WERI-Rb-1 (cell line): ENCODE results near the gene MYO16.

Source experiments
- DNase-seq: peaks from one replicate; pipeline ENCODE4 v3.0.0-alpha.2; 2020
- H3K27ac ChIP-seq: fragments of 250-450 bp; sonication (Bioruptor Pico); 2 replicates; pipeline ENCODE4 v1.5.1; 2020; ENCODE audit warnings: mild to moderate bottlenecking, moderate library complexity
- H3K27me3 ChIP-seq: fragments of 250-450 bp; sonication (Bioruptor Pico); 2 replicates; pipeline ENCODE4 v1.5.1; 2021; ENCODE audit warnings: mild to moderate bottlenecking, low read depth, moderate library complexity; ENCODE audit not compliant: insufficient read depth, severe bottlenecking
- H3K36me3 ChIP-seq: fragments of 250-450 bp; sonication (Bioruptor Pico); 2 replicates; pipeline ENCODE4 v1.5.1; 2020; ENCODE audit warnings: mild to moderate bottlenecking, moderate library complexity
- H3K4me3 ChIP-seq: 2 replicates; pipeline ENCODE4 v1.5.1; 2011; ENCODE audit warnings: low read depth, mild to moderate bottlenecking, control low read depth, low read length
- H3K9me3 ChIP-seq: fragments of 250-450 bp; sonication (Bioruptor Pico); 2 replicates; pipeline ENCODE4 v1.5.1; 2021; ENCODE audit warnings: mild to moderate bottlenecking, moderate library complexity; ENCODE audit not compliant: severe bottlenecking
- CTCF ChIP-seq: IDR thresholded peaks from 2 replicates; pipeline ENCODE4 v1.5.1; 2011; ENCODE audit warnings: low read depth, mild to moderate bottlenecking, control low read depth, inconsistent platforms, low read length

The MYO16 gene

GRCh38 chr13:108597943-108598342, 31.5 kb upstream of the MYO16 start:
- TF ChIP-seq CTCF, result no peak
- peaks cover 14% of the 10 kb centered on the region for H3K27me3 ChIP-seq
- H3K36me3 ChIP-seq, result no peaks in the 10 kb centered on the region
- peaks cover 4% of the 10 kb centered on the region for H3K9me3 ChIP-seq
- H3K27ac ChIP-seq, result no peak overlapping the region
- DNase-seq, result no peak
- no peak overlapping the region for H3K4me3 ChIP-seq

- TF ChIP-seq CTCF, result no peak
- H3K36me3 ChIP-seq, result no peaks in the 10 kb centered on the region
- H3K27me3 ChIP-seq, result peaks cover 15% of the 10 kb centered on the region
- peaks cover 17% of the 10 kb centered on the region for H3K9me3 ChIP-seq
- no peak overlapping the region for H3K27ac ChIP-seq
- H3K4me3 ChIP-seq, result no peak overlapping the region
- DNase-seq, result no peak
These were observed 23.0 kb upstream of the MYO16 start for GRCh38 chr13:108606424-108606823.

GRCh38 chr13:108609353-108609752, 20.1 kb upstream of the MYO16 start:
- Histone ChIP-seq H3K27ac (no peak overlapping the region), H3K4me3 (no peak overlapping the region), H3K36me3 (no peaks in the 10 kb centered on the region), H3K27me3 (peaks cover 17% of the 10 kb centered on the region), H3K9me3 (peaks cover 13% of the 10 kb centered on the region)
- peak; percentile 67 for TF ChIP-seq CTCF
- DNase-seq, result no peak

GRCh38 chr13:108610507-108610906, 18.9 kb upstream of the MYO16 start:
- no peak for DNase-seq
- no peak overlapping the region for H3K4me3 ChIP-seq
- H3K27me3 ChIP-seq, result peaks cover 18% of the 10 kb centered on the region
- no peaks in the 10 kb centered on the region for H3K36me3 ChIP-seq
- H3K27ac ChIP-seq, result no peak overlapping the region
- no peak for TF ChIP-seq CTCF
- H3K9me3 ChIP-seq, result peaks cover 13% of the 10 kb centered on the region

- TF ChIP-seq CTCF, result no peak
- no peak for DNase-seq
These were observed 14.2 kb upstream of the MYO16 start for GRCh38 chr13:108615241-108615640.

GRCh38 chr13:108618233-108618632, 11.2 kb upstream of the MYO16 start:
- H3K27me3 ChIP-seq, result peaks cover 32% of the 10 kb centered on the region
- no peaks in the 10 kb centered on the region for H3K9me3 ChIP-seq
- no peak overlapping the region for H3K27ac ChIP-seq
- H3K36me3 ChIP-seq, result no peaks in the 10 kb centered on the region
- DNase-seq, result no peak
- H3K4me3 ChIP-seq, result no peak overlapping the region
- no peak for TF ChIP-seq CTCF

More at GRCh38 chr13:108615241-108615640, 14.2 kb upstream of the MYO16 start:
- Histone ChIP-seq H3K27ac (no peak overlapping the region), H3K36me3 (no peaks in the 10 kb centered on the region), H3K4me3 (no peak overlapping the region), H3K27me3 (peaks cover 25% of the 10 kb centered on the region), H3K9me3 (no peaks in the 10 kb centered on the region)
